Mucosa of descending colon (tissue), 3 donors: ENCODE data around the gene PNKD. TPM values are rescaled to one million over a fixed set of nuclear protein-coding genes. Genes with fewer than 3 reads are reported as not detected.

Experiments
- ATAC-seq: fragments of 200-7000 bp; cut with Tn5 transposase; one replicate; pipeline ENCODE4 v1.9.1; 2020; ENCODE audit warnings: mild to moderate bottlenecking, moderate library complexity
- DNase-seq, 3 donors: peaks; one replicate each; pipeline ENCODE4 v3.0.0-alpha.2; 2020
- H3K36me3 ChIP-seq: fragments of 200-600 bp; one replicate; pipeline ENCODE4 v1.8.0; 2021; ENCODE audit warnings: low read depth, mild to moderate bottlenecking
- H3K4me1 ChIP-seq: fragments of 200-600 bp; one replicate; pipeline ENCODE4 v1.8.0; 2021; ENCODE audit warnings: low read depth, mild to moderate bottlenecking
- H3K4me3 ChIP-seq: fragments of 200-600 bp; one replicate; pipeline ENCODE4 v1.8.0; 2021; ENCODE audit warnings: mild to moderate bottlenecking
- H3K9me3 ChIP-seq: fragments of 200-600 bp; one replicate; pipeline ENCODE4 v1.8.0; 2021; ENCODE audit warnings: mild to moderate bottlenecking
- CTCF ChIP-seq: fragments of 200-600 bp; IDR thresholded peaks from one replicate; pipeline ENCODE4 v1.8.0; 2022; ENCODE audit warnings: antibody characterized with exemption, mild to moderate bottlenecking
- intact Hi-C, 2 donors: fragments of 100-400 bp; cut with DNase I in 1 of 2; cut with micrococcal nuclease in 1 of 2; formaldehyde crosslinking; loops; one replicate each; pipeline versions ENCODE4 v1.11.0 to v1.11.1; 2022; cut with DNase I, micrococcal nuclease
- total RNA-seq, 3 donors: library from RNA; stranded (reverse); fragmentation: NEBNext Ultra II Directional in 2 of 3; extraction: Animal tissue kit (Norgen Biotek cat#: 25700) in 2 of 3; gene quantifications; one replicate each; pipeline versions ENCODE4 v1.2.1 to v1.2.4, GENCODE V29; 2021 to 2023
- donor health status: DM: no; HTN: no; CAD: no; lungs with moderate emphysema.
- donor health status: DM: no; HTN: no; CAD: no.
- donor health status: DM: no; HTN: yes; CAD: no.

The PNKD gene
- total RNA-seq, 3 donors from 2014 or later, result 77.1 to 101 (median 92.1) TPM

- no peaks in the 10 kb centered on the region for H3K36me3 ChIP-seq
- no peak overlapping the region for H3K4me3 ChIP-seq
- ATAC-seq (no peak), DNase-seq (peak in 1 of 3 donors; percentile 32)
- no peak for TF ChIP-seq CTCF
- intact Hi-C loops, result loop anchor here in 1 of 2 donors (10.0 kb wide), 1 partner anchor 49 kb away; no protein-coding TSS in a partner anchor
- H3K4me1 ChIP-seq, result no peaks in the 10 kb centered on the region
- peaks cover 7% of the 10 kb centered on the region for H3K9me3 ChIP-seq
These were observed 83.7 kb downstream of the PNKD start for GRCh38 chr2:218354045-218354444.

- no peaks in the 10 kb centered on the region for H3K4me1 ChIP-seq
- peak in 2 of 3 donors; percentile 38 to 53 for DNase-seq
- intact Hi-C loops, result loop anchor here in 1 of 2 donors (10.0 kb wide), 1 partner anchor 50 kb away; no protein-coding TSS in a partner anchor
These were observed 84.6 kb downstream of the PNKD start for GRCh38 chr2:218354850-218355443.

GRCh38 chr2:218357236-218358177 lies 87.2 kb downstream of the PNKD start:
- DNase-seq (no peak), ATAC-seq (no peak)
- TF ChIP-seq CTCF, result no peak
- Histone ChIP-seq H3K4me1 (no peaks in the 10 kb centered on the region), H3K36me3 (no peaks in the 10 kb centered on the region), H3K9me3 (no peaks in the 10 kb centered on the region), H3K4me3 (no peak overlapping the region)
- intact Hi-C loops, result loop anchor here in 1 of 2 donors (10.0 kb wide), 1 partner anchor 53 kb away; no protein-coding TSS in a partner anchor

More at GRCh38 chr2:218354850-218355443, 84.6 kb downstream of the PNKD start:
- Histone ChIP-seq H3K4me3 (no peak overlapping the region), H3K9me3 (peaks cover 7% of the 10 kb centered on the region), H3K36me3 (no peaks in the 10 kb centered on the region)
- ATAC-seq, result no peak
- no peak for TF ChIP-seq CTCF

GRCh38 chr2:218360453-218360852 lies 90.1 kb downstream of the PNKD start:
- intact Hi-C loops, result no loop called here
- TF ChIP-seq CTCF, result no peak
- DNase-seq, result no peak
- H3K36me3 ChIP-seq, result no peaks in the 10 kb centered on the region
- no peaks in the 10 kb centered on the region for H3K4me1 ChIP-seq
- peak; percentile 24 for ATAC-seq
- no peak overlapping the region for H3K4me3 ChIP-seq
- no peaks in the 10 kb centered on the region for H3K9me3 ChIP-seq

- Histone ChIP-seq H3K9me3 (no peaks in the 10 kb centered on the region), H3K4me1 (no peaks in the 10 kb centered on the region), H3K4me3 (no peak overlapping the region), H3K36me3 (no peaks in the 10 kb centered on the region)
- TF ChIP-seq CTCF, result no peak
- ATAC-seq, result no peak
- intact Hi-C loops, result no loop called here
- no peak for DNase-seq
These were observed 92.3 kb downstream of the PNKD start for GRCh38 chr2:218362606-218363005.
